Lower leg skin (tissue), 4 donors: ENCODE measurements around the gene CACNA1B. TPM values are rescaled to one million over a fixed set of nuclear protein-coding genes. Genes with fewer than 3 reads are reported as not detected.

Experiments
- DNase-seq, 2 donors: peaks; one replicate each; pipeline ENCODE4 v3.0.0-alpha.2; 2019; ENCODE audit warnings: low spot score in 2 of 2
- H3K4me3 ChIP-seq: fragments of 200-600 bp; sonication (generic); 2 replicates; pipeline ENCODE4 v1.5.1; 2017; ENCODE audit warnings: mild to moderate bottlenecking, low read depth; ENCODE audit not compliant: poor library complexity, severe bottlenecking
- POLR2A ChIP-seq, 2 donors: fragments of 450-650 bp; IDR thresholded peaks; one replicate each; pipeline ENCODE4 v1.6.1; 2016 to 2017; ENCODE audit warnings: antibody characterized with exemption in 2 of 2, mild to moderate bottlenecking in 1 of 2, moderate library complexity in 1 of 2
- WGBS, 2 donors: methylation state at CpG; one replicate each; pipeline ENCODE4 v1.1.5; 2018; 5-methylcytosine and 5-hydroxymethylcytosine counted together
- intact Hi-C: fragments of 100-400 bp; cut with DNase I; formaldehyde crosslinking; loops from one replicate; pipeline ENCODE4 v1.15.0; 2023; ENCODE audit warnings: low total_unique reads
- total RNA-seq, 4 donors: library from RNA; depleted of rRNA; stranded (reverse); fragments of >200 nt; gene quantifications; one replicate each; pipeline ENCODE4 v1.1.0, GENCODE V29; 2016
- TF ChIP-seq, protein P1 (sequence below), 3 donors: fragments of 450-650 bp; IDR thresholded peaks; one replicate each; pipeline ENCODE4 v1.5.1; 2016; ENCODE audit warnings: antibody characterized with exemption in 3 of 3, mild to moderate bottlenecking in 3 of 3, moderate library complexity in 2 of 3

Gene CACNA1B
- total RNA-seq, 4 donors from 2014 or later = not detected

DNA sequence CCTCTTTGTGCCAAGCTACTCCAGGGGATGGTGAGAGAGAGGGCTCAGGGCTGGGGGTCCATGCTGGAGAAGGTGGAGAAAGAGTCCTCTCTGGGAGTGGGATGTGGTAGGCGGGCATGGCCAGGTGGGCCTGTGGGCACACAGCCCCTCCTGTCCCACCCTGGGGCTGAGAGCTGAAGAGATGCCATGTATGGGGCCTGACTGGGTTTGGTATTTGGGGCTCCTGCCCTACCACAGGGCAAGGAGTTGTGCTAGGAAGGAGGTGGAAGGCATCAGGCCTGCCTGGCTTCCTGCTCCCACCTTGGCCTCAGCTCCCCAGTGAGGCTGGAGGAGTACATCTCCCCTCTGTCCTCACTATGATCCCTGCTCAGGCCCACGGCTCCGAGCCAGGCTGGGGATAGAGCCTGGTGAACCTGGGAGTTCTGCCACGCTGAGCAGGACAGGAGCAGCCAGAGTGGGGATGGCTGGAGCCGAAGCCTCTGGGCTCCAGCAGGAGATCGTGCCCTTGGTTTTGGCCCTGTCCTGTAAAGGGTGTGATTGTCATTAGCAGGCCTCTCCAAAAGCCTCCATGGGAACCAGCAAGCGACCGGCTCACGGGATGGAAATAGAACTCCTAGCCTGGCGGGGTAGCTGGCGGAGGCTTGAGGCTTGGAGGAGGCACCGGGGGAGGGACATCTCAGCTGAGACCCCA, 75.5 kb downstream of the CACNA1B start:
- intact Hi-C loops = no loop called here
- WGBS, 2 donors = 84 to 88% methylated on average over 12 of the region's 12 CpGs
- no peak for TF ChIP-seq POLR2A (IDR thresholded peaks at IDR 0.05)
- TF ChIP-seq, protein P1, sequence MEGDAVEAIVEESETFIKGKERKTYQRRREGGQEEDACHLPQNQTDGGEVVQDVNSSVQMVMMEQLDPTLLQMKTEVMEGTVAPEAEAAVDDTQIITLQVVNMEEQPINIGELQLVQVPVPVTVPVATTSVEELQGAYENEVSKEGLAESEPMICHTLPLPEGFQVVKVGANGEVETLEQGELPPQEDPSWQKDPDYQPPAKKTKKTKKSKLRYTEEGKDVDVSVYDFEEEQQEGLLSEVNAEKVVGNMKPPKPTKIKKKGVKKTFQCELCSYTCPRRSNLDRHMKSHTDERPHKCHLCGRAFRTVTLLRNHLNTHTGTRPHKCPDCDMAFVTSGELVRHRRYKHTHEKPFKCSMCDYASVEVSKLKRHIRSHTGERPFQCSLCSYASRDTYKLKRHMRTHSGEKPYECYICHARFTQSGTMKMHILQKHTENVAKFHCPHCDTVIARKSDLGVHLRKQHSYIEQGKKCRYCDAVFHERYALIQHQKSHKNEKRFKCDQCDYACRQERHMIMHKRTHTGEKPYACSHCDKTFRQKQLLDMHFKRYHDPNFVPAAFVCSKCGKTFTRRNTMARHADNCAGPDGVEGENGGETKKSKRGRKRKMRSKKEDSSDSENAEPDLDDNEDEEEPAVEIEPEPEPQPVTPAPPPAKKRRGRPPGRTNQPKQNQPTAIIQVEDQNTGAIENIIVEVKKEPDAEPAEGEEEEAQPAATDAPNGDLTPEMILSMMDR (IDR thresholded peaks at IDR 0.05) = no peak

DNA sequence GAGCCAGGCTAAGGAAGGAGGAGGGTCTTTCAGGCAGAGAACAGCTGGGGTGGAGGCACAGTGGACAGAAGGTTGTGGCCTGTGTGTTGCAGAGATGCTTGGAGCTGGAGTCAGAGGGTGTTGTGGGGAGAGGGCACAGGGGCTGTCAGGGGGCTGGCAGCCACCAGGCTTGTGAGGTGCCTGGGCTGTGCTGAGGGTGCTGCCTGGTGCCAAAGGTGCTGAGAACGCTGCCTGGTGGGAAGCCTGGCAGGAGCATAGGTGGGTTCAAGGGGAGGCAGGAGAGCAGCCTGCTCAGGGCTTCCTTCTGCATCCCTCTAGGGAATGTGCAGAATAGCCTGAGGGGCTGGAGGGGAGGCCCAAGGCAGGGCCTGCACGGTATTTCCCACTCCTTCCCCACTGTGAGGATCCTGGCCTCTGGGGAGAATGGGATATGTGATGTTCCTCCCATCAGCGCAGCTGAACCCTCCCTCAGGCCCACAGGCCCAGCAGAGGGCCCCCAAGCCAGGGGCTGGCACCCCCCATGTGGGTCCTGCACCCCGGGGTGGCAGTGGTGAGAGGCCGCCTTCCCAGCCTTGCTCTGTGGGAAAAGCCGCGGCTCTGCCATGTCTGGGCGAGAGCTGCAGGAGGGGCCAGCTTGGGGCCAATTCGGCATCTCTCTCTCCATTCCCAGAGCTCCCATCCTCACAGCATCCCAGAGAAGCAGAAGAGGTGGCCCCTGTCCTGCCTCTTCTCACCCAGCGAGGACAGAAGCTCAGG, 76.3 kb downstream of the CACNA1B start:
- DNase-seq = peak in 1 of 2 donors; percentile 69
- H3K4me3 ChIP-seq = no peak overlapping the region
- intact Hi-C loops = no loop called here
- 71 to 83% methylated on average over 6 to 7 of the region's 10 CpGs for WGBS, 2 donors
- TF ChIP-seq, protein P1 (IDR thresholded peaks at IDR 0.05) = no peak
- no peak for TF ChIP-seq POLR2A (IDR thresholded peaks at IDR 0.05)

More for the DNA sequence above, 75.5 kb downstream of the CACNA1B start:
- no peak overlapping the region for H3K4me3 ChIP-seq
- peak in 1 of 2 donors; percentile 79 for DNase-seq

- DNase-seq = no peak
- intact Hi-C loops = no loop called here
- WGBS, 2 donors = 71 to 75% methylated on average over 5 of the region's 5 CpGs
- H3K4me3 ChIP-seq = no peak overlapping the region
- TF ChIP-seq, protein P1 (IDR thresholded peaks at IDR 0.05) = no peak
- TF ChIP-seq POLR2A (IDR thresholded peaks at IDR 0.05) = no peak
Measured at GRCh38 chr9:137955224-137955570, 77.6 kb downstream of the CACNA1B start.

DNA sequence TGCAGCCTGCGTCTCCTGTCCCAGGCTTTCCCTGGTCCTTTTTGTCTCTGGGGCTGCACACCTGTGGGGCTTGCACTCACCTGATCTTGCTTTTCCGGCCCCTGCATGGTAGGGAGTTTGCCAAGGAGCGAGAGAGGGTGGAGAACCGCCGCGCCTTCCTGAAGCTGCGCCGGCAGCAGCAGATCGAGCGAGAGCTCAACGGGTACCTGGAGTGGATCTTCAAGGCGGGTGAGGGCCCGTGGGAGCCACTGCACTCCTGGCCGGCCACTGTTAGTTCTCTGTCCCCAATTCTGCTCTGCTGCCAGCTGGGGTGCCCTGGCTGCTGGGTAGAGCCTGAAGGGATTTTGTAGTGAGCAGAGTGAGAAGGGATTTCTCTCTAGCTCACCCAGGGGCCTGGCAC, 78.0 kb downstream of the CACNA1B start:
- no peak for DNase-seq
- intact Hi-C loops = no loop called here
- no peak overlapping the region for H3K4me3 ChIP-seq
- 82 to 94% methylated on average over 14 of the region's 14 CpGs for WGBS, 2 donors
- TF ChIP-seq POLR2A (IDR thresholded peaks at IDR 0.05) = no peak
- TF ChIP-seq, protein P1 (IDR thresholded peaks at IDR 0.05) = no peak

GRCh38 chr9:137956039-137956438, 78.5 kb downstream of the CACNA1B start:
- intact Hi-C loops = no loop called here
- no peak overlapping the region for H3K4me3 ChIP-seq
- 80 to 85% methylated on average over 9 of the region's 9 CpGs for WGBS, 2 donors
- no peak for DNase-seq
- TF ChIP-seq, protein P1 (IDR thresholded peaks at IDR 0.05) = no peak
- TF ChIP-seq POLR2A (IDR thresholded peaks at IDR 0.05) = no peak
